Activated naive CD4-positive, alpha-beta T cell treated with anti-CD3 and anti-CD28 coated beads, Interleukin-2, amount 50 U/mL, for 72 hours (primary cell): ENCODE measurements around the gene ZNF662. TPM values are rescaled to one million over a fixed set of nuclear protein-coding genes. Genes with fewer than 3 reads are reported as not detected.

Experiments
- ATAC-seq, 2 donors: fragments of 150-1000 bp; cut with Tn5 transposase; 2 replicates each; pipeline ENCODE4 v1.10.0; 2021; ENCODE audit warnings: mild to moderate bottlenecking in 2 of 2, moderate library complexity in 2 of 2
- DNase-seq, 2 donors: peaks; one replicate each; pipeline ENCODE4 v3.0.0; 2021 to 2022; ENCODE audit warnings: low spot score in 2 of 2
- H3K27ac Mint-ChIP-seq, 2 donors: one replicate each; pipeline ENCODE4 v1.8.0; 2022; ENCODE audit warnings: mild to moderate bottlenecking in 2 of 2, mixed read lengths in 2 of 2
- H3K36me3 Mint-ChIP-seq, 2 donors: one replicate each; pipeline ENCODE4 v1.8.0; 2022; ENCODE audit warnings: mixed read lengths in 2 of 2
- H3K9me3 Mint-ChIP-seq, 2 donors: one replicate each; pipeline ENCODE4 v1.8.0; 2022; ENCODE audit warnings: mixed read lengths in 2 of 2
- total RNA-seq, 2 donors: library from RNA; stranded (reverse); gene quantifications; one replicate each; pipeline ENCODE4 v1.2.3, GENCODE V29; 2022

ZNF662 gene
- total RNA-seq, result 1 to 10 TPM in 1 of 2 donors, not detected in 1; 1.7 TPM

DNA sequence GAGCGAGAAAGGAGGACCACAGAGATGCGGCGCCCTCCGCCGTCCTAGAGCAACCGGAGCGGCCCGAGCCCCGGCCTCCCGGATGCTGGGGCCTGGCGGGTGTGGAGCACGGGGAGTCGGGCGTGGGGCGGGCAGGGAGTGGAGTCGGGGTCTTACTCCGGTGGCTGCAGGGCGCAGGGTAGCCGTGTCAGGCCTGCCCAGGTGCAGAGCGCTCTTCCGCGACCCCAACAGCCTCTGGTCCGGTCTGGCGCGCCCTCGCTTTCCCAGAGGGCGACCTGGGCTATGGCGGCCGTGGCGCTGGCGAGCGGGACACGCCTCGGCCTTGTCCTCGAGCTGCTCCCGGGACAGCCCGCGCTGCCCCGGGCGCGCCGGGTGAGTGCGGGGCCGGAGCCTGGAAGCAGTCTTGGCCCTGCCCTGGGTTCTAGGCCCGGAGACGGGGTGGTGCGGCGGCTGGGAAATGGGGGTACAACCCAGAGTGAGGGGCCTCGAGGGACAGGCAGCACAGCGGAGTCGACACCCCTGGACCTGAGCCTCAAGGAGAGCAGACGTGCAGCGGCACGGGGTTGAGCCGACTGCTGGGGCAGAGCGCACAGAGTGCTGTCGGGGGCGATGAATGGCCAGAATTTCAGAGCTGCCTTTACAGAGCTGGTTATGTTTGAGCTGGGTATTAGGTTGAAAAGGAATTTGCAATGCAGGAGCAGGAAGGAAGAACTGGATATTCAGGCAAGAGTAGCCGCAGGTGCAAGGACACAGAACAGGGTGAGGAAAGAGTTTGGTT is at the start of gene ZNF662:
Gene ZNF662 (plus strand): TSS at position 73 of the 778 bp plus-strand sequence. CDS start 1,973 bp downstream, outside the sequence.
- H3K27ac Mint-ChIP-seq, result peak within 1 kb of the TSS; percentile 17 to 55
- ATAC-seq, result peak; percentile 64 to 76

GRCh38 chr3:42856544-42856943 is 49.4 kb upstream of the ZNF662 start:
- peaks cover 0 to 12% of the 10 kb centered on the region in 2 donors for H3K36me3 Mint-ChIP-seq
- no peak for DNase-seq
- H3K9me3 Mint-ChIP-seq, result peaks cover 0 to 6% of the 10 kb centered on the region in 2 donors
- H3K27ac Mint-ChIP-seq, result no peak overlapping the region
- no peak for ATAC-seq

More for the DNA sequence above, at the start of gene ZNF662:
- Mint-ChIP-seq H3K9me3 (peaks cover 7 to 21% of the 10 kb centered on the region in 2 donors), H3K36me3 (peaks cover 29 to 51% of the 10 kb centered on the region in 2 donors)
- peak in 1 of 2 donors; percentile 27 for DNase-seq

DNA sequence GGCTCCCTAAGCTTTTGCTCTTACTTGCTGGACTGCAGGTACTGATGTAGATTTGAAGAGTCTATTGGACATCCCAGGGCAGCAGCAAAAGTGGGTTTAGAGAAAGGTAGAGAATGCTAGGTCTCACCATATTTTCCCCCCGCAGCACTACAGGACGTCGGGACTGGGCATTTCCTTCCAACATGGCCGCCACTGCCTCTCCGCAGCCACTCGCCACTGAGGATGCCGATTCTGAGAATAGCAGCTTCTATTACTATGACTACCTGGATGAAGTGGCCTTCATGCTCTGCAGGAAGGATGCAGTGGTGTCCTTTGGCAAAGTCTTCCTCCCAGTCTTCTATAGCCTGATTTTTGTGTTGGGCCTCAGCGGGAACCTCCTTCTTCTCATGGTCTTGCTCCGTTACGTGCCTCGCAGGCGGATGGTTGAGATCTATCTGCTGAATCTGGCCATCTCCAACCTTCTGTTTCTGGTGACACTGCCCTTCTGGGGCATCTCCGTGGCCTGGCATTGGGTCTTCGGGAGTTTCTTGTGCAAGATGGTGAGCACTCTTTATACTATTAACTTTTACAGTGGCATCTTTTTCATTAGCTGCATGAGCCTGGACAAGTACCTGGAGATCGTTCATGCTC is 41.5 kb upstream of the ZNF662 start:
- H3K9me3 Mint-ChIP-seq, result peaks cover 0 to 6% of the 10 kb centered on the region in 2 donors
- no peak overlapping the region for H3K27ac Mint-ChIP-seq
- ATAC-seq (no peak), DNase-seq (no peak)
- peaks cover 0 to 4% of the 10 kb centered on the region in 2 donors for H3K36me3 Mint-ChIP-seq

DNA sequence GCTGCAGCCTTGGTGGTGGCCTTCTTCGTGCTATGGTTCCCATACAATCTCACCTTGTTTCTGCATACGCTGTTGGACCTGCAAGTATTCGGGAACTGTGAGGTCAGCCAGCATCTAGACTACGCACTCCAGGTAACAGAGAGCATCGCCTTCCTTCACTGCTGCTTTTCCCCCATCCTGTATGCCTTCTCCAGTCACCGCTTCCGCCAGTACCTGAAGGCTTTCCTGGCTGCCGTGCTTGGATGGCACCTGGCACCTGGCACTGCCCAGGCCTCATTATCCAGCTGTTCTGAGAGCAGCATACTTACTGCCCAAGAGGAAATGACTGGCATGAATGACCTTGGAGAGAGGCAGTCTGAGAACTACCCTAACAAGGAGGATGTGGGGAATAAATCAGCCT is 40.7 kb upstream of the ZNF662 start:
- ATAC-seq, result no peak
- peaks cover 0 to 6% of the 10 kb centered on the region in 2 donors for H3K9me3 Mint-ChIP-seq
- DNase-seq, result no peak

DNA sequence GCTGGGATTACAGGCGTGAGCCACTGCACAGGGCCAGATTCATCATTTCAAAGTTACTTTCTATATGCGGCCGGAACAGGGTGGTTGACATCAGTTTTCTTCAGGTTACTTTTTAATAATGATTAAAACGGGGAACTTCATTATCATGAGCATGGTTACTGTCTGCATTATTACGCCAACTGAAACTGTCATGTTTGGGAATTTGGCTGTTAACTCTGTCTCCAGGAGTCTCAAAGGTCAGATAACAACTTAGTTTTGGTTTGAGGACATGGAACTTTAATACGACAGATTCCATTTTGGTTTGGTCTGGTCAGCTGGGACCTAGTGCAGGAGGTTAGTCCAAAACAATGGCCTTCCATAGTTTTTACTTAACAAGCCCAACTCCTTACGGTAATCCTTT is 38.8 kb upstream of the ZNF662 start:
- H3K27ac Mint-ChIP-seq, result no peak overlapping the region
- DNase-seq (no peak), ATAC-seq (no peak)
- H3K9me3 Mint-ChIP-seq, result no peaks in the 10 kb centered on the region
- H3K36me3 Mint-ChIP-seq, result no peaks in the 10 kb centered on the region

More for the DNA sequence above, 40.7 kb upstream of the ZNF662 start:
- Mint-ChIP-seq H3K27ac (no peak overlapping the region), H3K36me3 (no peaks in the 10 kb centered on the region)

GRCh38 chr3:42868841-42869240 is 37.1 kb upstream of the ZNF662 start:
- no peak for DNase-seq
- Mint-ChIP-seq H3K9me3 (no peaks in the 10 kb centered on the region), H3K27ac (no peak overlapping the region), H3K36me3 (no peaks in the 10 kb centered on the region)
- no peak for ATAC-seq

- H3K9me3 Mint-ChIP-seq, result no peaks in the 10 kb centered on the region
- no peak overlapping the region for H3K27ac Mint-ChIP-seq
- no peak for DNase-seq
- H3K36me3 Mint-ChIP-seq, result no peaks in the 10 kb centered on the region
- no peak for ATAC-seq
Measured at GRCh38 chr3:42871592-42872196, 34.2 kb upstream of the ZNF662 start.

GRCh38 chr3:42872718-42873117 is 33.2 kb upstream of the ZNF662 start:
- no peaks in the 10 kb centered on the region for H3K9me3 Mint-ChIP-seq
- DNase-seq (no peak), ATAC-seq (no peak)
- H3K27ac Mint-ChIP-seq, result no peak overlapping the region
- H3K36me3 Mint-ChIP-seq, result no peaks in the 10 kb centered on the region

- H3K36me3 Mint-ChIP-seq, result no peaks in the 10 kb centered on the region
- ATAC-seq (no peak), DNase-seq (no peak)
- no peaks in the 10 kb centered on the region for H3K9me3 Mint-ChIP-seq
- H3K27ac Mint-ChIP-seq, result no peak overlapping the region
Measured at GRCh38 chr3:42873221-42873982, 32.5 kb upstream of the ZNF662 start.

GRCh38 chr3:42874749-42875148 is 31.2 kb upstream of the ZNF662 start:
- no peak overlapping the region for H3K27ac Mint-ChIP-seq
- no peaks in the 10 kb centered on the region for H3K36me3 Mint-ChIP-seq
- DNase-seq (no peak), ATAC-seq (no peak)
- H3K9me3 Mint-ChIP-seq, result no peaks in the 10 kb centered on the region

- DNase-seq (no peak), ATAC-seq (no peak)
- no peaks in the 10 kb centered on the region for H3K9me3 Mint-ChIP-seq
- no peaks in the 10 kb centered on the region for H3K36me3 Mint-ChIP-seq
- no peak within 1 kb of the TSS for H3K27ac Mint-ChIP-seq
Measured at GRCh38 chr3:42875325-42876151, 30.4 kb upstream of the ZNF662 start, which contains the start of gene CYP8B1. Gene CYP8B1, minus strand, starts transcription at chr3:42875879. Its CDS starts 63 bp downstream, at chr3:42875816.

DNA sequence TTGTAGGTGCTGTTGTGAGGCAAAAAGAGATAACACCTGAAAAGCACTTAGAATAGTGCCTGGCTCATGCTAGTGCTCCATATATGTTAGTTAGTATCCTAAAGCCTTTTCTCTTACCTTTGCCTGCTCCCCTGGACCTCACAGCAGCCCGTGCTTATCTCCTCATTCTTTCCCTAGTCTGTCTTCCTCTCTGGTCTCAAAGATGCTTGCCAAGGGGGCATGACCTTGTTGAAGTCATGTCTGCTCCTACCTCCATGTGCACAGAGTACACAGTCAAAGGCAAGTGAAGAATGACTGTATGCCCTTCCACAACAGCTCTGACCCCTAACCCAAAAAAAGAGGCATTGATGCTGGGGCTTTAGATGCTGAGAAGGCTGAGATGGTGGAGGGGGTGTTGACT is 29.5 kb upstream of the ZNF662 start:
- Mint-ChIP-seq H3K36me3 (no peaks in the 10 kb centered on the region), H3K27ac (no peak overlapping the region)
- ATAC-seq, result no peak

DNA sequence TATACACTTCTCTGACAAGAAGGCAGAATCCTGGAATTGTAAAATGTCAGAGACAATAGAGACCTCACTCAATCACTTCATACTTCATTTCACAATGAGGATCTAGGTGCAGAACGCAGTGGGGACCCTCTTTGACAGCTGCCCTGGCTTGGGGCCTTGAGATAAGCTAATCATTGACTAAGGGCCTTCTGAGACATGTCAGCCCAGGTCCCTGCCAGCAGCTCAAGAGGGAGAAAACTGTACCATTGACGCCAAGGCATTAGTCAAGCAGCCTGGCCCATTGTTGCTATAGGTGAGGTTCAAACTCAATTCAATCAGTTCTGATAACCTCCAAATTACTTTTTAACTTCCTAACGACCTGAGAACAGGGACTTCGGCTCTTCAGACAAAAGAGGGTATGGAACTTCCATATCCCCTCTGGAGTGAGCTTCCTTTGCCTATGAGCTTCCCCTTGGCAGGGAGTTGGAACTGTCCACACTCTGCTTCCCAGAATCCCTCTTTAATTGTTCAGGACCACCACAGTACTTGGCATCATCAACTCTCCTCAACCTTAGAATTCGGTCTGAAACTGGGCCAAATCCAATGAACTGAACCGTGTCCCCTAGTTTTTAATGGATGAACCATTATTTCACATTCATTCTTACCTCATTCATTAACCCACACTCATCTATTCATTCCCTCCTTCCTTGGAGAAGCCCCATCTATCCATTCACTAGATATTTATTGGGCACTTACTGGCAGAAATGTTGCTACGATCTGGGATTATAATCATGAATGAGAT is 28.8 kb upstream of the ZNF662 start:
- Mint-ChIP-seq H3K36me3 (no peaks in the 10 kb centered on the region), H3K27ac (no peak overlapping the region), H3K9me3 (no peaks in the 10 kb centered on the region)
- no peak for DNase-seq
- ATAC-seq, result no peak

More for the DNA sequence above, 29.5 kb upstream of the ZNF662 start:
- DNase-seq, result no peak
- no peaks in the 10 kb centered on the region for H3K9me3 Mint-ChIP-seq

- Mint-ChIP-seq H3K9me3 (no peaks in the 10 kb centered on the region), H3K36me3 (no peaks in the 10 kb centered on the region), H3K27ac (no peak overlapping the region)
- DNase-seq (no peak), ATAC-seq (no peak)
Measured at GRCh38 chr3:42877881-42878280, 28.1 kb upstream of the ZNF662 start.

- peak overlapping the region; percentile 31 to 32 for H3K27ac Mint-ChIP-seq
- DNase-seq, result no peak
- no peak for ATAC-seq
- H3K36me3 Mint-ChIP-seq, result no peaks in the 10 kb centered on the region
- H3K9me3 Mint-ChIP-seq, result no peaks in the 10 kb centered on the region
Measured at GRCh38 chr3:42880183-42880582, 25.8 kb upstream of the ZNF662 start.
